NT2/D1 (cell line): ENCODE results near the gene DYSF.
"Not testable (repeated sequence)": the region's sequence is repeated elsewhere in the genome, so short reads cannot be mapped to it uniquely, and the experiment has no call there.

Experiments used
- DNase-seq: peaks from one replicate; pipeline ENCODE4 v3.0.0-alpha.2; 2011; ENCODE audit warnings: low read depth, low spot score
- H3K27me3 ChIP-seq: 2 replicates; pipeline ENCODE4 v1.6.0; 2011; ENCODE audit warnings: mild to moderate bottlenecking; ENCODE audit not compliant: insufficient read length, insufficient read depth
- H3K36me3 ChIP-seq: 2 replicates; pipeline ENCODE4 v1.6.1; 2011; ENCODE audit warnings: mild to moderate bottlenecking, low read length, mixed read lengths; ENCODE audit not compliant: insufficient read depth, insufficient read length
- H3K4me1 ChIP-seq: 2 replicates; pipeline ENCODE4 v1.5.1; 2011; ENCODE audit not compliant: insufficient read depth, insufficient read length
- H3K4me3 ChIP-seq: 2 replicates; pipeline ENCODE4 v1.5.1; 2011; ENCODE audit warnings: low read depth; ENCODE audit not compliant: insufficient read length
- H3K9ac ChIP-seq: 2 replicates; pipeline ENCODE4 v1.6.0; 2011; ENCODE audit warnings: low read depth; ENCODE audit not compliant: insufficient read length
- H3K9me3 ChIP-seq: 2 replicates; pipeline ENCODE4 v1.5.1; 2011; ENCODE audit warnings: mild to moderate bottlenecking, low read length; ENCODE audit not compliant: insufficient read depth
- SUZ12 ChIP-seq: IDR thresholded peaks from 2 replicates; pipeline ENCODE4 v1.6.1; 2011; ENCODE audit not compliant: insufficient read length, insufficient read depth; ENCODE audit errors: extremely low read depth
- YY1 ChIP-seq: IDR thresholded peaks from 2 replicates; pipeline ENCODE4 v1.6.1; 2011; ENCODE audit not compliant: insufficient read length, insufficient read depth
- ZNF274 ChIP-seq: IDR thresholded peaks from 2 replicates; pipeline ENCODE4 v1.6.1; 2011; ENCODE audit warnings: mild to moderate bottlenecking, low read depth, low read length

Gene DYSF

DNA sequence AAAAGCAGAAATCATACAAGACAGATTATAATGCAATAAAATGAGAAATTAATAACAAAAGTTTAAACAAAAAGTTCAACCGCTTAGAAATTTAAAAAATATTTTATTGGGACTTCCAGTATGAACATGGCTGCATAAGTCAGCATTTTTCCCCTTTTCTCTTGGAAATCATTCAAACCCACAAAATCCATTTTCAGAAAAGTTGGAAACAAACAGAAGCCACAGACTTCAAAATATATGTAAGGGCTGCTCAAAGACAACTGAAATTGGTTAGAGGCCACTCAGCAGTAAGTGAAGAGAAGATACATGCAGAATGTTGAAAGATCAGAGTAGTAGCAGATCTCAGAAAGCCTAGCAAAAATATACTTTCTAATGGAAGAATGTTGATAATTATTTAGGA, 194.0 kb downstream of the DYSF start:
- no peak for DNase-seq
- TF ChIP-seq YY1, result no peak
- TF ChIP-seq ZNF274, result no peak
- TF ChIP-seq SUZ12, result no peak
- H3K36me3 ChIP-seq, result no peaks in the 10 kb centered on the region
- H3K27me3 ChIP-seq, result no peaks in the 10 kb centered on the region
- H3K9ac ChIP-seq, result no peak overlapping the region
- H3K4me3 ChIP-seq, result no peak overlapping the region
- H3K9me3 ChIP-seq, result no peaks in the 10 kb centered on the region
- no peaks in the 10 kb centered on the region for H3K4me1 ChIP-seq

DNA sequence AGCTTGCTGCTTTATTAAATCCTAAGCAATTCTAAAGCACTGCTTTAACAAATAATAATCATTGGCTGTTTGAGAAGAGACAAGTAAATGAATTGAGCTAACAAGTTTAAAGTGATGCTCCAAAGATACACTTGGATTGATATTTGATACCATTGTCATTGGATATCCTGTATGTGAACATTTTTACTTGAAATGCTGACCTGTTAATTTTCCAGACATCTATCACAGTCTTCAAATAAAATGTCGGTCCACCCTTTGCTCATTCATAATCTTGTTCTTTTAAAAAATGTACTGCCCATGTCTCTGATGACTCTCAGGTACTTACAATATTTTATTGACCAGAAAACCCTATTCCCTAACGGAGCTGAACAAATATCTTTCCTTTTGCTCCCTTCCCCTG, 202.1 kb downstream of the DYSF start:
- H3K9ac ChIP-seq, result no peak overlapping the region
- no peak overlapping the region for H3K4me3 ChIP-seq
- H3K36me3 ChIP-seq, result peaks cover 5% of the 10 kb centered on the region
- no peaks in the 10 kb centered on the region for H3K4me1 ChIP-seq
- H3K9me3 ChIP-seq, result no peaks in the 10 kb centered on the region; the same call in 1 of the 2 replicates
- TF ChIP-seq ZNF274, result no peak
- no peak for TF ChIP-seq SUZ12
- TF ChIP-seq YY1, result no peak
- no peak for DNase-seq
- no peaks in the 10 kb centered on the region for H3K27me3 ChIP-seq

DNA sequence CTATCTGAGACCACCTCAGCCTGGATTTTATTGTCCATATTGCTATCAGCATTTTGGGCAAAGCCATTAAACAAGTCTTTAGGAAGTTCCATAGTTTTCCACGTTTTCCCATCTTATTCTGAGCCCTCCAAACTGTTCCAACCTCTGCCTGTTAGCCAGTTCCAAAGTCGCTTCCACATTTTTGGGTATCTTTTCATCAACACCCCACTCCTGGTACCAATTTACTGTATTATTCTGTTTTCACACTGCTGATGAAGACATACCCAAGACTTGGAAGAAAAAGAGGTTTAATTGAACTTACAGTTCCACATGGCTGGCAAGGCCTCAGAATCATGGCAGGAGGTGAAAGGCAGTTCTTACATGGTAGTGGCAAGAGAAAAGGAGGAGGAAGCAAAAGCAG, 204.9 kb downstream of the DYSF start:
- H3K36me3 ChIP-seq, result not testable (repeated sequence)

DNA sequence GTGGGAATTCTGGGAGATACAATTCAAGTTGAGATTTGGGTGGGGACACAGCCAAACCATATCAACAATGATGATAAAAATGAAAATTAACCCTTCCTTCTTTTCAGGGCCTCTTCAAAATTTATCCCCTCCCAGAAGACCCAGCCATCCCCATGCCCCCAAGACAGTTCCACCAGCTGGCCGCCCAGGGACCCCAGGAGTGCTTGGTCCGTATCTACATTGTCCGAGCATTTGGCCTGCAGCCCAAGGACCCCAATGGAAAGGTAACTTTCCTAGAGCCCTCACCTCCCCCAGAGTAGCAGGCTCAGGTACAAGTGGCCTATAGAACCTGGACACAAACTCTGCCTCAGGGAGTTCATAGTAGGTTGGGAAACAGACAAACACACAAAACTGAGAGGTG, 205.4 kb downstream of the DYSF start:
- Histone ChIP-seq H3K4me3 (no peak overlapping the region), H3K36me3 (peaks cover 5% of the 10 kb centered on the region), H3K27me3 (no peaks in the 10 kb centered on the region), H3K4me1 (no peaks in the 10 kb centered on the region), H3K9ac (no peak overlapping the region), H3K9me3 (no peaks in the 10 kb centered on the region; the same call in 1 of the 2 replicates)
- TF ChIP-seq SUZ12, result no peak
- TF ChIP-seq ZNF274, result no peak
- TF ChIP-seq YY1, result no peak
- no peak for DNase-seq

More for the DNA sequence above, 204.9 kb downstream of the DYSF start:
- not testable (repeated sequence) for H3K9ac ChIP-seq, H3K4me3 ChIP-seq, H3K27me3 ChIP-seq, H3K9me3 ChIP-seq, DNase-seq, H3K4me1 ChIP-seq

DNA sequence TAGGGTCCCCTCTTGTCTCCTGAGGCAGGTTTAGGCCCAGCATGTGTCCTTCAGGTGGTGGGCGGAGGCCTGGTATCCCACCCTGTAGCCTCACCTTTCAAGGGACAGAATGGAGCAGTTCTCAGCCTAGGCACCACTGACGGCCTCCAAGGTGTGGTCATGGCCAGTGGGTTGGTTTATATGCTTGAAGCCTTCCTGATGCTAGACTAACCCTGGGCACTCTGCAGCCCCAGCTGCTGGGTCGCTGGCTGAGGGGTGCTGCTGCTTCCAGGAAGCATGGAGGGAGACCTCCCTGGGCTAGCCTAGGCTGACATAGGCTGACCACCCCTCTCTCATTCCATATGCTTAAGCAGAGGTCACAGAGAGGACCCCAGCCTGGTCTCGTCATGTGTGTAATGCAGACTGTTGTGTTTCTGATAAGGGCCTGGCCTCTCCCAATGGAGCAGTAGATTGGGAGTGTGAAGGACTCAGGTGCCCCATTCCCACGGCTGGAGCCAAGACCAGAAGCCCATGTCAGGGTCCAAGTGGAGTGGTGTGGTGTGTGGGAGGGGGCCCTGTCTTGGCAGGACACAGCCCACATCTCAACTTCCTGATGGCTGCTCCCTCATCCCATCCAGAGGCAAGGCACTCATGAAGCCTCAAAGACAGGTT, 206.6 kb downstream of the DYSF start:
- Histone ChIP-seq H3K9me3 (no peaks in the 10 kb centered on the region; the same call in 1 of the 2 replicates), H3K27me3 (no peaks in the 10 kb centered on the region), H3K4me3 (no peak overlapping the region), H3K4me1 (no peaks in the 10 kb centered on the region), H3K36me3 (peaks cover 7% of the 10 kb centered on the region), H3K9ac (no peak overlapping the region)
- TF ChIP-seq YY1 (no peak), ZNF274 (no peak), SUZ12 (no peak)
- no peak for DNase-seq

DNA sequence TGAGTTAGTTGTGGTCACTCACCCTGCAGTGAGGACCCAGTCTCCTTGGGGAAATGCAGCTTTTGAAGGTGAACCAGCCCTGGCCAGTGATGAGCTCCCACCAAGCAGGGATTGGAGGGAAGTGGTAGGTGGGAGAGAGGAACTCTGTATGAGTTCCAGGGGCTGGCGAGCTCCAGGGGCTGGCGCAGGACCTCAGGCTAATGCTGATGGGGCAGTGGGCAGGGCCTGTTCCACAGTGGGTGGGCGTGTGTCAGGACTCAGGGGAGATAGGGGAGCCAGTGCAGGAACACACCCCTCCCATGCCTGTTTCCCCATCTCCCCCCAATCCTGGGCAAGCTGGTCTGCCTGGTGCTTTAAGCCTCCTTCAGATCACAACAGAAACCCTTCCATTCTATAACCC, 208.4 kb downstream of the DYSF start:
- Histone ChIP-seq H3K27me3 (no peaks in the 10 kb centered on the region), H3K9ac (no peak overlapping the region), H3K9me3 (no peaks in the 10 kb centered on the region; the same call in 1 of the 2 replicates), H3K36me3 (peaks cover 22% of the 10 kb centered on the region), H3K4me3 (no peak overlapping the region), H3K4me1 (no peaks in the 10 kb centered on the region)
- DNase-seq, result no peak
- TF ChIP-seq ZNF274, result no peak
- TF ChIP-seq YY1, result no peak
- no peak for TF ChIP-seq SUZ12

DNA sequence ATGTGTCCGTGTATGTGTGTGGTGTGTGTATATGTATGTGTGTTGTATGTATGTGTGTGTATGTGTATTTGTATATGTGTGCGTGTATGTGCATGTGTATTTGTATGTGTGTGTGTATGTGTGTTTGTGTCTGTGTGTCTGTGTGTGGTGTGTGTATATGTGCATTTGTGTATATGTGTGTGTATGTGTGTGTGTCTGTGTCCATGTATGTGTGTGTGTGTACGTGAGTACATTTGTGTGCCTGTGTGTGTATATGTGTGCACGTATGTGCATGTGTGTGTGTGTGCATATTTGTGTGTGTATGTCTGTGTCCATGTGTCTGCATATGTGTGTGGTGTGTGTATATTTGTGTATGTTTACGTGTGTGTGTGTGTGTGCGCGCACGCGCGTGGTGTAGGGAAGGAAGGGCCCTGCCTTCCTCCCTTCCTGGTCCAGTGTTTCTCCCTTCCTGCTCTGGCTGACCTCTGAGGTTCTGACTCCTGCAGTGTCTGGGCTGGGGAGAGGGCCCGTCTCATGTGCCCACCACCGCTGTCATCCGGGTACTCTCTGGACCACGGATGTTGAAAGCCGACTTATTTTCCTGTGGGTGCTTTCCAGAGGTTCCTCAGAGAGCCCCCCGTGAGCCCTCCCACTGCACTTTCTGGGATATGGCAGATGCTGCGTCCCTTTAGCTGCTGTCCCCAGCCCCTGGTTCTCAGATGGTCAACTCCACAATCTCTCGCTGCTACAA, 209.5 kb downstream of the DYSF start:
- H3K4me1 ChIP-seq, result no peaks in the 10 kb centered on the region
- H3K4me3 ChIP-seq, result no peak overlapping the region
- no peak for DNase-seq
- no peak overlapping the region for H3K9ac ChIP-seq
- TF ChIP-seq YY1 (no peak), ZNF274 (no peak), SUZ12 (no peak)
- peaks cover 27% of the 10 kb centered on the region for H3K36me3 ChIP-seq
- H3K27me3 ChIP-seq, result no peaks in the 10 kb centered on the region
- no peaks in the 10 kb centered on the region for H3K9me3 ChIP-seq
